IMR-90 (cell line): Measurements from ENCODE around the gene NEDD4L. TPM values are rescaled to one million over a fixed set of nuclear protein-coding genes. Genes with fewer than 3 reads are reported as not detected.

Experiments used
- ATAC-seq: fragments of 200-7000 bp; cut with Tn5 transposase; 2 replicates; pipeline ENCODE4 v1.9.1; 2020; ENCODE audit warnings: low read depth, mild to moderate bottlenecking, moderate library complexity
- BruUV-seq: library from RNA; stranded (reverse); fragments of 400-500 nt; replicated peaks from 2 replicates; lab custom pipeline; 2021; lab: Mats Ljungman, UMichigan
- CTCF ChIA-PET: fragments of 300-600 bp; formaldehyde crosslinking; extraction: SDS; loops from one replicate; lab custom pipeline; 2021; ENCODE audit warnings: antibody characterized with exemption; lab: Yijun Ruan, JAX
- POLR2A ChIA-PET: fragments of 300-600 bp; sonication (Branson Sonifier 250); formaldehyde crosslinking; loops from one replicate; lab custom pipeline; 2022; ENCODE audit warnings: antibody characterized with exemption; ENCODE audit not compliant: unreplicated experiment; lab: Charles Lee
- DNase-seq: peaks from one replicate; pipeline ENCODE4 v3.0.0; 2013
- H2AFZ ChIP-seq: replicated peaks from 2 replicates; pipeline ENCODE3; 2013; ENCODE audit warnings: low read length, mild to moderate bottlenecking; ENCODE audit not compliant: poor library complexity
- H2AK5ac ChIP-seq: 2 replicates; pipeline ENCODE4 v1.6.1; 2013; ENCODE audit warnings: low read depth, low read length, inconsistent platforms
- H2AK9ac ChIP-seq: replicated peaks from 2 replicates; pipeline ENCODE3; 2013; ENCODE audit warnings: mild to moderate bottlenecking, low read depth, low read length, moderate library complexity; ENCODE audit not compliant: poor library complexity
- H2BK120ac ChIP-seq: 2 replicates; pipeline ENCODE4 v1.6.1; 2013; ENCODE audit warnings: low read depth, low read length, inconsistent platforms
- H2BK15ac ChIP-seq: 3 replicates; pipeline ENCODE4 v1.6.1; 2013; ENCODE audit warnings: low read depth, low read length, inconsistent platforms
- H2BK20ac ChIP-seq: 2 replicates; pipeline ENCODE4 v1.6.1; 2013; ENCODE audit warnings: low read depth, mild to moderate bottlenecking, inconsistent platforms, low read length, moderate library complexity
- H2BK5ac ChIP-seq: 2 replicates; pipeline ENCODE4 v1.6.1; 2013; ENCODE audit warnings: mild to moderate bottlenecking, low read depth, low read length, inconsistent platforms; ENCODE audit not compliant: poor library complexity, severe bottlenecking
- H3K14ac ChIP-seq: replicated peaks from 2 replicates; pipeline ENCODE4 v1.6.1; 2013; ENCODE audit warnings: low read depth, low read length, inconsistent platforms
- H3K18ac ChIP-seq: 2 replicates; pipeline ENCODE4 v1.6.1; 2013; ENCODE audit warnings: low read depth, low read length, control low read depth
- H3K23ac ChIP-seq: 2 replicates; pipeline ENCODE4 v1.6.1; 2013; ENCODE audit warnings: low read depth, low read length, inconsistent platforms
- H3K27ac ChIP-seq: 2 replicates; pipeline ENCODE4 v1.5.1; 2013; ENCODE audit warnings: mild to moderate bottlenecking, control low read depth, low read length; ENCODE audit not compliant: insufficient read depth
- H3K27me3 ChIP-seq: 2 replicates; pipeline ENCODE4 v1.6.1; 2013; ENCODE audit warnings: low read length; ENCODE audit not compliant: control insufficient read depth, insufficient read depth
- H3K36me3 ChIP-seq: 2 replicates; pipeline ENCODE4 v1.6.1; 2013; ENCODE audit warnings: low read length, mixed read lengths; ENCODE audit not compliant: control insufficient read depth, insufficient read depth
- H3K4ac ChIP-seq: 2 replicates; pipeline ENCODE4 v1.6.1; 2013; ENCODE audit warnings: low read depth, low read length, inconsistent platforms
- H3K4me1 ChIP-seq: 2 replicates; pipeline ENCODE4 v1.6.1; 2013; ENCODE audit warnings: low read length, mixed read lengths; ENCODE audit not compliant: control insufficient read depth, insufficient read depth
- H3K4me2 ChIP-seq: 2 replicates; pipeline ENCODE4 v1.6.1; 2013; ENCODE audit warnings: low read depth, mild to moderate bottlenecking, control low read depth, low read length, moderate library complexity
- H3K4me3 ChIP-seq: 2 replicates; pipeline ENCODE4 v1.5.1; 2013; ENCODE audit warnings: low read depth, mild to moderate bottlenecking, control low read depth, low read length, moderate library complexity; ENCODE audit not compliant: insufficient read depth
- H3K56ac ChIP-seq: 2 replicates; pipeline ENCODE4 v1.6.1; 2013; ENCODE audit warnings: low read length, inconsistent platforms; ENCODE audit not compliant: insufficient read depth; ENCODE audit errors: extremely low read depth
- H3K79me1 ChIP-seq, 2 experiments: 2 replicates each; pipeline ENCODE4 v1.6.1; 2013; ENCODE audit warnings: low read length in 2 of 2, inconsistent platforms in 1 of 2, low read depth in 1 of 2
- H3K9ac ChIP-seq: 2 replicates; pipeline ENCODE4 v1.6.1; 2013; ENCODE audit warnings: low read depth, low read length, control low read depth
- H3K9me1 ChIP-seq: 2 replicates; pipeline ENCODE4 v1.6.1; 2013; ENCODE audit warnings: low read length, inconsistent platforms; ENCODE audit not compliant: insufficient read depth
- H3K9me3 ChIP-seq: 2 replicates; pipeline ENCODE4 v1.6.1; 2013; ENCODE audit warnings: low read length; ENCODE audit not compliant: control insufficient read depth, insufficient read depth
- H4K20me1 ChIP-seq: 2 replicates; pipeline ENCODE4 v1.6.1; 2013; ENCODE audit warnings: low read length, inconsistent platforms; ENCODE audit not compliant: insufficient read depth
- H4K5ac ChIP-seq: 2 replicates; pipeline ENCODE4 v1.6.1; 2013; ENCODE audit warnings: mild to moderate bottlenecking, low read depth, low read length, control low read depth
- H4K8ac ChIP-seq, 2 experiments: 2 replicates each; pipeline ENCODE4 v1.6.1; 2013; ENCODE audit warnings: low read depth in 2 of 2, low read length in 2 of 2, control low read depth in 1 of 2, inconsistent platforms in 1 of 2
- H4K91ac ChIP-seq: 2 replicates; pipeline ENCODE4 v1.6.1; 2013; ENCODE audit warnings: low read depth, low read length, inconsistent platforms; ENCODE audit not compliant: insufficient read depth
- CEBPB ChIP-seq: IDR thresholded peaks from 2 replicates; pipeline ENCODE4 v1.6.1; 2012; ENCODE audit warnings: low read depth, low read length, improper control_type of control experiment
- MAZ ChIP-seq: IDR thresholded peaks from 2 replicates; pipeline ENCODE4 v1.6.1; 2012; ENCODE audit warnings: low read depth, mild to moderate bottlenecking, low read length, improper control_type of control experiment, moderate library complexity, borderline replicate concordance
- WGBS, 2 experiments: methylation state at CpG; one replicate each; pipeline versions ENCODE4 v1.1.5 to v1.1.7; 2013; ENCODE audit warnings: missing lambda C conversion rate in 2 of 2; ENCODE audit not compliant: insufficient read length in 1 of 2; ENCODE audit errors: extremely low coverage in 2 of 2; 5-methylcytosine and 5-hydroxymethylcytosine counted together
- dilution Hi-C: fragments of 300-500 bp; cut with HindIII; formaldehyde crosslinking; loops from one replicate; pipeline ENCODE4 v1.14.3; 2018; ENCODE audit warnings: low sequenced_read_pairs; ENCODE audit not compliant: unreplicated experiment
- in situ Hi-C: fragments of 300-500 bp; cut with MboI; formaldehyde crosslinking; loops from 3 replicates; pipeline ENCODE4 v1.14.3; 2019; ENCODE audit warnings: low sequenced_read_pairs, inconsistent platforms, mixed read lengths
- intact Hi-C: fragments of 100-400 bp; cut with micrococcal nuclease; formaldehyde crosslinking; loops from 2 replicates; pipeline ENCODE4 v1.10.0; 2022
- polyA plus RNA-seq, 3 experiments: library from polyadenylated mRNA; depleted of rRNA; stranded (reverse); fragments of >200 nt; gene quantifications; 2 replicates each; pipeline ENCODE4 v1.2.3, GENCODE V29; 2012; ENCODE audit warnings: low replicate concordance in 1 of 3
- total RNA-seq: library from RNA; depleted of rRNA; stranded (reverse); fragments of >200 nt; gene quantifications from 2 replicates; pipeline ENCODE4 v1.2.3, GENCODE V29; 2012

The NEDD4L gene
- total and polyA plus RNA-seq, 2 of the 4 experiments (the other 2 are of a cell fraction): 10.0 to 10.9 TPM

- Histone ChIP-seq H3K27ac (no peak overlapping the region), H3K36me3 (no peaks in the 10 kb centered on the region), H2BK20ac (no peak overlapping the region), H3K27me3 (no peaks in the 10 kb centered on the region), H2BK15ac (no peak overlapping the region), H2BK120ac (no peak overlapping the region), H2AK9ac (no peak overlapping the region), H3K9ac (no peak overlapping the region), H3K79me1 (peaks cover 0 to 25% of the 10 kb centered on the region in 2 experiments; a peak in 2 of 4 replicates), H3K4me1 (peaks cover 5% of the 10 kb centered on the region), H2AK5ac (no peak overlapping the region), H4K91ac (no peak overlapping the region), H3K9me3 (no peaks in the 10 kb centered on the region), H4K5ac (no peak overlapping the region), H4K8ac (no peak overlapping the region), H3K9me1 (no peaks in the 10 kb centered on the region; the same call in 1 of the 2 replicates), H3K4me3 (no peak overlapping the region), H2BK5ac (no peak overlapping the region), H3K56ac (no peak overlapping the region), H3K18ac (no peak overlapping the region), H3K23ac (peak overlapping the region; percentile 28; the same call in 1 of the 2 replicates), H4K20me1 (0 out of 2 replicates have a peak, but pooled peaks cover 6% of the 10 kb centered on the region), H3K4ac (no peak overlapping the region), H3K14ac (no peak overlapping the region), H2AFZ (no peak overlapping the region), H3K4me2 (peak overlapping the region; percentile 89)
- DNase-seq (no peak), ATAC-seq (no peak)
- no TSS peak for BruUV-seq
- 80% methylated on average over 2 of the region's 12 CpGs; no CpG with 5 or more reads in 1 of the 2 experiments for WGBS, 2 experiments
- dilution Hi-C loops (no loop called here), intact Hi-C loops (loop anchor here (10.0 kb wide), 1 partner anchor 242 kb away; the partner anchor contains the start of gene ATP8B1), in situ Hi-C loops (loop anchor here (10.0 kb wide), 1 partner anchor 718 kb away; no protein-coding TSS in a partner anchor)
- ChIA-PET CTCF (interaction anchor here (1.2 kb wide), 1 partner anchor 75 kb away, joined by 5 read pairs; no protein-coding TSS in a partner anchor), POLR2A (no interaction called here)
- TF ChIP-seq CEBPB (0 out of 2 replicates have a peak, but pooled peaks have one; percentile 5), MAZ (no peak)
These were observed 2.9 kb downstream of the NEDD4L start for GRCh38 chr18:58046794-58047555.
